Activated CD4-positive, alpha-beta T cell treated with anti-CD3 and anti-CD28 coated beads for 48 hours (primary cell): ENCODE results near the gene FBXO28.
A peak's percentile ranks its signal among the peaks of the same experiment; 100 is the strongest.
"Not testable (repeated sequence)": the region's sequence is repeated elsewhere in the genome, so short reads cannot be mapped to it uniquely, and the experiment has no call there.

Experiments used
- DNase-seq: peaks from one replicate; pipeline ENCODE4 v3.0.0-alpha.2; 2020

Gene FBXO28

GRCh38 chr1:224192082-224192788 is 78.3 kb downstream of the FBXO28 start:
- DNase-seq = no peak

- DNase-seq = no peak
Measured at GRCh38 chr1:224193319-224193966, 79.5 kb downstream of the FBXO28 start.

GRCh38 chr1:224196813-224197600 is 83.1 kb downstream of the FBXO28 start:
- DNase-seq = no peak

DNA sequence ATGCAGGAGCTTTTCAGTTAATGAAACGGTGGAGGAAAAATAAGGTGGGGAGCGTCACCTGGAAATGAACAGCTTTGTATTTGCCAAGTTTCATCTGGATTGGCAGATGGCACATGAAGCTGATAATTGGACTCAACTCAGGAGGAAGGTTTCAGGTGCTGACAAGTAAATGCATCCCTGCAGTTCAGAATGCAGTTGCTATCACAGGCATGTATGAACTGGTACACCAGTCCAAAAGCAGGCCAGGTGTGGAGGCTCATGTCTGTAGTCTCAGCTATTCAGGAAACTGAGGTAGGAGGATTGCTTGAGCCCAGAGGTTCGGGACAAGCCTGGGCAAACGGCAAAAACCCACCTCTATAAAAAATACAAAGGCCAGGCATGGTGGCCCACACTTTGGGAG is 84.7 kb downstream of the FBXO28 start:
- DNase-seq = no peak

DNA sequence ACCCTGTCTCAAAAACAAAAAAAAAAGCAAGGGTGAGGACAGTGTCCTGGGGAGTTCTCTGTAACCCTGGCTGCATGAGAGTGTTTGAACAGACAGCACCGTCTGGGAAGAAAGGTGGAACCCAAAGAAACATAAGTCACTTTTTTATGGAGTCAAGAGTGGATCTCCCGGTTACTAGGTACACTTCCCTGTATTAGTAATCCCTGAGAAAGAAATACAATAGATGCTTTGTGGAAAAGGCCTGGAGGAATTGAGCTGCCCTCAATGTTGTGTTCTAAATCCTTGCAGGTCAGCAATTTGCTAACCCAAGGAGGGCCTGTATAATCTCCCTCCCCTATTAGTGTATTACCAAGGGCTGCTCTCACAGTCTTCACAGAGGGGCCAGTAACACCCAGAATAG is 85.8 kb downstream of the FBXO28 start:
- DNase-seq = no peak

DNA sequence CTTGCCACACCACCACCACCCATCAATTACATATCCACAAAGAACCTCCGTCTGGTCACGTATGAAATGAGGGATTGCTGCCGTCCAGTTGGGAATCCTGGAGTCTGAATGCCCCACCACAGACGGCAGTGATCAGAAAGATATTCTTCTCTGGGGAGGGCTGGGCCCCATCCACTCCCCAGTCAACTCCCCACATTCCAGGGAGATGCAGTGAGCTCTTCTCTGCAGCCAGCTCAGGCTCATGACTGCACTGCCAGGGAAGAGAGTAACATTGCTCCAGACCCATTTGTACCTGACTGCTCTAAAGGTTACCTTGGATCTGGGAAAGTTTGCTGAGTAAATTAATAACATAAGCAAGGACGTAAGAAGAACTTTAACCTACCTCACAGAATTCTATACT is 87.5 kb downstream of the FBXO28 start:
- DNase-seq = no peak

DNA sequence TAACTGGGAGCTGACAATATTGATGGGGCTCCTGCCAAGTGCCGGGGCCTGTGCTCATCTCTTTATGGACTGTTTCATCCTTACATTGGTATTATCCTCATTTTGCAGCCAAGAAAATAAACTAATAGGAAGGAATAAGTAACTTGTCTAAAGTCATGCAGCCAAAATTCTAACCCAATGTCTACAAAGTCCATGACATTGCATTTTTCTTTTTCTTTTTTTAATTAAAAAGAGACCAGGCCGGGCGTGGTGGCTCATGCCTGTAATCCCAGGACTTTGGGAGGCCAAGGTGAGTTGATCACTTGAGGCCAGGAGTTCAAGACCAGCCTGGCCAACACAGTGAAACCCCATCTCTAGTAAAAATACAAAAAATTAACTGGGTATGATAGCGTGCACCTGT is 87.9 kb downstream of the FBXO28 start:
- no peak for DNase-seq

DNA sequence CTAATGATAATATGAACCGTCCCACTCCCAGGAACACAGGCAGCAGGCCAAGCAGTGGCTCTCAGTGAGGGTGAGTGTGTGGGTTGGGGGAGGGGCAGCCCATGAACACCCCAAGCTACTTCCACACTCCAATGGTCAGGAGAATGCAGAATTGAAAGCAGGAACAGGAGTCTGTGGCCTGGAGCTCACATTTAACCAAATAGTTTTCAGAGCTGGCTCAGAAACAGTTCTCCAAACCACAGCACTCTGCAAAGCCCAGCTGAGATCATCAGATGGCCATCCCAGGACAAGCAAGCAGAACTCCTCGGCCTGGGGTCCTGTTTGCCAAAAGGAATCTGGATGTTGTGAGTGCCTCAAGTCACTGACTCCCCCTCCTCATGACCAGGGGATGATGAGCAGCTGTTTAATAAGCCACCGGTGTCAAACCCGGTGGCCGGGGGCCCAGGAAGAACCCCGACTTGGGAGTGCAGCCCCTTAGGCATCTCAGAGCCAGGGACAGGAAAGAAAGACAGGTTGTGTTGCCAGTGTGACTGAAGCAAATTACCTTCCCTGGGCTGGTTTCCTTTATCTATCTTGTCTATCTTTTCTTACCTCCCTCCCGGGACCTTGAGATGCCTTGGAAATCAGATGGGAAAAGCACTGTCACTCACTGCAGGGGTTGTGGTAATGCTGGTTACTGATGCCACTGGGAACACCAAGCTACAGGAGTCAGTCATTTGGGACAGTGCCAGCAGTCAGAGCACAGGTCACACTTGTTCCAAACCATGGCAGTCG is 89.5 kb downstream of the FBXO28 start:
- no peak for DNase-seq

DNA sequence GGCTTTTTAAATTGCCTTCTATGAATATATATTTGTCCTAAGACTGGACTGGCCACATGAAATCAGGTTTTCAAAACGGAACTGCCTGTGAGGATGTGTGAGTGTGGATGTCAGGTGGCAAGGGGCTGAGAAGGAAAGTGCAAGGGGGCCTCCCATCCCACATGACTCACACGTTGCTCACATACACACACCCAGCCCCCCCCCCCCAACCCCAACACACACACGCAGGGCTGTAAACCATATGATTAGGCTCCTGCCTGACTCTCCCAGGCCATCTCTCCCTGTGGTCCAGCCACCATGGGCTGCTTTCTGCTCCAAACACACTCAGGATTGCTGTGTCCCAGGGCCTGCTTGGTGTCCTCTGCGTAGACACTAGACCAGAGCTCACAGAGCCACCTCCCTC is 91.5 kb downstream of the FBXO28 start:
- peak; percentile 69 for DNase-seq

GRCh38 chr1:224205931-224206538 is 92.1 kb downstream of the FBXO28 start:
- DNase-seq = not testable (repeated sequence)

DNA sequence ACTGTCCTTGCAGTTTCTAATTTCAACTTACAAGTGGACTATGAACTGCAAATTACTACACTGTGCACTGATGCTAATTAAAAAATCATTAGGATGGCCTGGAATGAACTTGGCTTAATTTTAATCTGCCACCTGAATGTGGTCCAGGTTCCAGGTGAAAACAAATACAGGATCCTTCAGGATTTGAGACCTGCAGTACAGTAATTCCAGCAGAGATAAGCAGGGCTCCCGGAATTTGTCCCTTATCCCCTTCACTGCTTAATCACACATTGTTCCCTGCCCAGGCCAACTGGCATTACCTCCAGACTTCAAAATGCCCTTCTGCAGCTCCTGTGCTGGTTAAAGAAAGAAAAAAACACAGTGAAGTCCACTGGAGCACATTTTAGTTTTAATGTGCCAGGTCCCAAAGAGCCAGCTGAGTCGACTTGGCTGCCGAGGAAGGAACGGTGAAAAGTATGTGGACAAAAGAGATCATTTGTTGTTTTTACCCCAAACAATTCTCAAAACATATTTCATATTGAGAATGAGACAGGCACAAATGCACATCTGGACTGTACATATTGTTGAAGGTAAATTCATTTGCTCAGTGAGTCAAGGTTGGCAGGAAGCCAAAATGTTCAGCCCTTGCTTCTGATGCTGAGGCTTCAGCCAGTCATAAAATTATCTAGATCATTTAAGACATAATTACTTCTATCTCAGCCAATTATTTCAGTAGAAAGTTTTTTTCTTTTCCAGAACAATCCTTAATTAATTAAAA is 97.5 kb downstream of the FBXO28 start:
- DNase-seq = peak; percentile 21
